OCI-LY3 (cell line): Measurements from ENCODE around the gene ADAMTS6.
"Not testable (repeated sequence)": the region's sequence is repeated elsewhere in the genome, so short reads cannot be mapped to it uniquely, and the experiment has no call there.

Experiments used
- H2AFZ ChIP-seq: fragments of 200-600, 300-600 bp; shearing (Covaris generic); 2 replicates; pipeline ENCODE4 v1.6.0; 2014; ENCODE audit warnings: antibody characterized with exemption, low read depth, low read length
- H3K27ac ChIP-seq: fragments of 200-600, 300-600 bp; sonication (generic); 2 replicates; pipeline ENCODE4 v1.5.1; 2014; ENCODE audit warnings: mild to moderate bottlenecking, low read length, moderate library complexity, mixed read lengths
- H3K27me3 ChIP-seq: fragments of 200-600, 300-600 bp; sonication (generic); 2 replicates; pipeline ENCODE4 v1.6.1; 2014; ENCODE audit warnings: low read depth, low read length, mixed read lengths
- H3K36me3 ChIP-seq: fragments of 200-600, 300-600 bp; sonication (generic); replicated peaks from 2 replicates; pipeline ENCODE3; 2014; ENCODE audit warnings: low read depth, low read length, mixed read lengths
- H3K4me1 ChIP-seq: fragments of 300-600, 200-600 bp; sonication (generic); 2 replicates; pipeline ENCODE4 v1.6.1; 2014; ENCODE audit warnings: low read length, mixed read lengths
- H3K4me2 ChIP-seq: fragments of 200-600, 300-600 bp; sonication (generic); 2 replicates; pipeline ENCODE4 v1.6.1; 2014; ENCODE audit warnings: low read length, mixed read lengths
- H3K4me3 ChIP-seq: fragments of 300-600, 200-600 bp; sonication (generic); 2 replicates; pipeline ENCODE4 v1.5.1; 2014; ENCODE audit warnings: antibody characterized with exemption, mild to moderate bottlenecking, low read length, moderate library complexity
- H3K79me2 ChIP-seq: fragments of 300-600, 200-600 bp; shearing (Covaris generic); 2 replicates; pipeline ENCODE4 v1.6.1; 2014; ENCODE audit warnings: mild to moderate bottlenecking, low read length, mixed read lengths
- H3K9ac ChIP-seq: fragments of 300-600, 200-600 bp; shearing (Covaris generic); 2 replicates; pipeline ENCODE4 v1.6.0; 2014; ENCODE audit warnings: mild to moderate bottlenecking, low read length, moderate library complexity
- H3K9me3 ChIP-seq: fragments of 200-600, 300-600 bp; shearing (Covaris generic); 2 replicates; pipeline ENCODE4 v1.6.1; 2014; ENCODE audit warnings: low read length, mixed read lengths; ENCODE audit not compliant: insufficient read depth
- H4K20me1 ChIP-seq: fragments of 200-600, 300-600 bp; sonication (generic); 2 replicates; pipeline ENCODE4 v1.6.1; 2016; ENCODE audit warnings: low read length, mixed read lengths; ENCODE audit not compliant: insufficient read depth
- CTCF ChIP-seq: fragments of 200-600, 300-600 bp; sonication (generic); IDR thresholded peaks from 2 replicates; pipeline ENCODE4 v1.5.1; 2014; ENCODE audit warnings: antibody characterized with exemption, low read length, low read depth
- EZH2phosphoT487 ChIP-seq: fragments of 200-600 bp; shearing (Covaris generic); IDR thresholded peaks from 2 replicates; pipeline ENCODE4 v1.6.1; 2018; ENCODE audit warnings: antibody characterized with exemption, mixed run types, low read depth

Gene ADAMTS6

GRCh38 chr5:65329266-65329665 is 152.5 kb downstream of the ADAMTS6 start:
- TF ChIP-seq CTCF (no peak), EZH2phosphoT487 (no peak)
- Histone ChIP-seq H3K4me2 (no peak overlapping the region), H3K9me3 (no peaks in the 10 kb centered on the region), H3K27ac (no peak overlapping the region), H3K79me2 (no peaks in the 10 kb centered on the region), H3K4me1 (no peaks in the 10 kb centered on the region), H4K20me1 (no peaks in the 10 kb centered on the region), H3K27me3 (no peaks in the 10 kb centered on the region), H3K36me3 (no peaks in the 10 kb centered on the region), H3K4me3 (no peak overlapping the region), H3K9ac (no peak overlapping the region), H2AFZ (no peak overlapping the region)

- TF ChIP-seq EZH2phosphoT487: no peak
- no peak for TF ChIP-seq CTCF
- Histone ChIP-seq H3K9ac (no peak overlapping the region), H3K9me3 (no peaks in the 10 kb centered on the region), H3K36me3 (no peaks in the 10 kb centered on the region), H4K20me1 (no peaks in the 10 kb centered on the region), H3K79me2 (no peaks in the 10 kb centered on the region), H3K4me3 (no peak overlapping the region), H2AFZ (no peak overlapping the region), H3K4me2 (no peak overlapping the region), H3K4me1 (no peaks in the 10 kb centered on the region), H3K27ac (no peak overlapping the region), H3K27me3 (no peaks in the 10 kb centered on the region)
These were observed 154.1 kb downstream of the ADAMTS6 start for GRCh38 chr5:65327582-65327981.

DNA sequence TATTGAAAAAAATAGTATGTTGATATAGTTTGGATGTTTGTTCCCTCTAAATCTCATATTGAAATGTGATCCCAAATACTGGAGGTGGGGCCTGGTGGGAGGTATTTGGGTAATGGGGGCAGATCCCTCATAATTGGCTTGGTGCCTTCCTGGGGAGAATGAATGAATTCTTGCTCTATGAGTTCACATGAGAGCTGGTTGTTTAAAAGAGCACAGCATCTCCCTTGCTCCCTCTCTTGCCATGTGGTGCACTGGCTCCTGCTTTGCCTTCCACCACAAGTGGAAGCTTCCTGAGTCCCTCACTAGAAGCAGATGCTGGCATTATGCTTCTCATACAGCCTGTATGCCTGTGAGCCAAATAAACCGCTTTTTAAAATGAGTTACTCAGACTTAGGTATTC is 154.8 kb downstream of the ADAMTS6 start:
- no peaks in the 10 kb centered on the region for H3K4me1 ChIP-seq
- no peak for TF ChIP-seq EZH2phosphoT487
- TF ChIP-seq CTCF: no peak
- no peak overlapping the region for H3K4me3 ChIP-seq
- H3K27me3 ChIP-seq: no peaks in the 10 kb centered on the region
- H3K36me3 ChIP-seq: no peaks in the 10 kb centered on the region
- H3K27ac ChIP-seq: no peak overlapping the region
- no peak overlapping the region for H2AFZ ChIP-seq
- no peak overlapping the region for H3K4me2 ChIP-seq
- H4K20me1 ChIP-seq: no peaks in the 10 kb centered on the region
- H3K9ac ChIP-seq: no peak overlapping the region
- H3K9me3 ChIP-seq: no peaks in the 10 kb centered on the region
- H3K79me2 ChIP-seq: no peaks in the 10 kb centered on the region

GRCh38 chr5:65324226-65324625 is 157.5 kb downstream of the ADAMTS6 start:
- no peaks in the 10 kb centered on the region for H3K36me3 ChIP-seq
- no peaks in the 10 kb centered on the region for H4K20me1 ChIP-seq
- no peak overlapping the region for H2AFZ ChIP-seq
- no peak overlapping the region for H3K27ac ChIP-seq
- H3K4me1 ChIP-seq: no peaks in the 10 kb centered on the region
- H3K4me2 ChIP-seq: no peak overlapping the region
- no peaks in the 10 kb centered on the region for H3K9me3 ChIP-seq
- no peaks in the 10 kb centered on the region for H3K79me2 ChIP-seq
- TF ChIP-seq CTCF (no peak), EZH2phosphoT487 (no peak)
- no peak overlapping the region for H3K9ac ChIP-seq
- no peaks in the 10 kb centered on the region for H3K27me3 ChIP-seq
- H3K4me3 ChIP-seq: no peak overlapping the region

DNA sequence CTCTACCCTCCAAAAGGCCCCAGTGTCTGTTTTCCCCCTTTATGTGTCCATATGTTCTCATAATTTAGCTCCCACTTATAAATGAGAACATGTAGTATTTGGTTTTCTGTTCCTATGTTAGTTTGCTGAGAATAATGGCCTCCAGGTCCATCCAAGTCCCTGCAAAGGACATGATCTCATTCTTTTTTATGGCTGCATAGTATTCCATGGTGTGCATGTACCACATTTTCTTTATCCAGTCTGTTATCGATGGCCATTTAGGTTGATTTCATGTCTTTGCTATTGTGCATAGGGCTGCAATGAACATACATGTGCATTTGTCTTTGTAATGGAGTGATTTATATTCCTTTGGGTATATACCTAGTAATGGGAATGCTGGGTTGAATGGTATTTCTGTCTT is 161.0 kb downstream of the ADAMTS6 start:
- not testable (repeated sequence) for H3K79me2 ChIP-seq, H3K27ac ChIP-seq, H3K4me3 ChIP-seq, H3K9me3 ChIP-seq, H4K20me1 ChIP-seq, H3K27me3 ChIP-seq, H3K4me1 ChIP-seq, H3K36me3 ChIP-seq, H2AFZ ChIP-seq, H3K4me2 ChIP-seq, H3K9ac ChIP-seq
